HS-27A (cell line): ENCODE data around the gene PCBP2.
"Not testable (repeated sequence)": the region's sequence is repeated elsewhere in the genome, so short reads cannot be mapped to it uniquely, and the experiment has no call there.

Experiments
- DNase-seq: peaks from one replicate; pipeline ENCODE4 v3.0.0-alpha.2; 2012; ENCODE audit warnings: low read depth, missing footprints

The PCBP2 gene

GRCh38 chr12:53451661-53452158 is at the start of gene PCBP2:
PCBP2 (plus strand) TSS chr12:53452102; CDS start chr12:53454801, 2,699 bp downstream.
- peak; percentile 96 for DNase-seq

- not testable (repeated sequence) for DNase-seq
Measured at GRCh38 chr12:53402351-53402750, 49.6 kb upstream of the PCBP2 start.

- no peak for DNase-seq
Measured at GRCh38 chr12:53402871-53403270, 49.0 kb upstream of the PCBP2 start.

- DNase-seq, result no peak
Measured at GRCh38 chr12:53410951-53411350, 41.0 kb upstream of the PCBP2 start.

GRCh38 chr12:53413485-53414204 is 38.3 kb upstream of the PCBP2 start:
- no peak for DNase-seq

- no peak for DNase-seq
Measured at GRCh38 chr12:53414756-53415417, 37.0 kb upstream of the PCBP2 start.

- DNase-seq, result not testable (repeated sequence)
Measured at GRCh38 chr12:53415752-53416389, 36.0 kb upstream of the PCBP2 start.

GRCh38 chr12:53417291-53417816 is 34.5 kb upstream of the PCBP2 start:
- not testable (repeated sequence) for DNase-seq

- DNase-seq, result no peak
Measured at GRCh38 chr12:53418221-53418620, 33.7 kb upstream of the PCBP2 start.

GRCh38 chr12:53419756-53420155 is 32.1 kb upstream of the PCBP2 start:
- no peak for DNase-seq

GRCh38 chr12:53422247-53422646 is 29.7 kb upstream of the PCBP2 start:
- DNase-seq, result not testable (repeated sequence)

- DNase-seq, result no peak
Measured at GRCh38 chr12:53423597-53423996, 28.3 kb upstream of the PCBP2 start, which contains the start of gene AMHR2. AMHR2 (plus strand) TSS chr12:53423855; CDS start chr12:53423935, 80 bp downstream.

GRCh38 chr12:53424626-53425514 is 27.0 kb upstream of the PCBP2 start:
- DNase-seq, result no peak

- no peak for DNase-seq
Measured at GRCh38 chr12:53425515-53426150, 26.3 kb upstream of the PCBP2 start.

- DNase-seq, result peak; percentile 30
Measured at GRCh38 chr12:53427905-53428594, 23.9 kb upstream of the PCBP2 start.

- no peak for DNase-seq
Measured at GRCh38 chr12:53428741-53429140, 23.2 kb upstream of the PCBP2 start.

- DNase-seq, result no peak
Measured at GRCh38 chr12:53430116-53430515, 21.8 kb upstream of the PCBP2 start.

GRCh38 chr12:53431187-53431586 is 20.7 kb upstream of the PCBP2 start:
- no peak for DNase-seq

GRCh38 chr12:53435326-53435725 is 16.6 kb upstream of the PCBP2 start:
- DNase-seq, result not testable (repeated sequence)

- DNase-seq, result not testable (repeated sequence)
Measured at GRCh38 chr12:53439582-53439981, 12.3 kb upstream of the PCBP2 start.
